HL-60/S4 treated with retinoic acid at 250 ng/mL for 4 days and 3 days (cell line): Measurements from ENCODE around the gene RBP7.
"Not testable (repeated sequence)": the region's sequence is repeated elsewhere in the genome, so short reads cannot be mapped to it uniquely, and the experiment has no call there.

Experiments
- in situ Hi-C: fragments of 300-500 bp; cut with MboI; formaldehyde crosslinking; loops from 2 replicates; pipeline ENCODE4 v1.7.0; 2022; ENCODE audit warnings: low sequenced_read_pairs

RBP7 gene

DNA sequence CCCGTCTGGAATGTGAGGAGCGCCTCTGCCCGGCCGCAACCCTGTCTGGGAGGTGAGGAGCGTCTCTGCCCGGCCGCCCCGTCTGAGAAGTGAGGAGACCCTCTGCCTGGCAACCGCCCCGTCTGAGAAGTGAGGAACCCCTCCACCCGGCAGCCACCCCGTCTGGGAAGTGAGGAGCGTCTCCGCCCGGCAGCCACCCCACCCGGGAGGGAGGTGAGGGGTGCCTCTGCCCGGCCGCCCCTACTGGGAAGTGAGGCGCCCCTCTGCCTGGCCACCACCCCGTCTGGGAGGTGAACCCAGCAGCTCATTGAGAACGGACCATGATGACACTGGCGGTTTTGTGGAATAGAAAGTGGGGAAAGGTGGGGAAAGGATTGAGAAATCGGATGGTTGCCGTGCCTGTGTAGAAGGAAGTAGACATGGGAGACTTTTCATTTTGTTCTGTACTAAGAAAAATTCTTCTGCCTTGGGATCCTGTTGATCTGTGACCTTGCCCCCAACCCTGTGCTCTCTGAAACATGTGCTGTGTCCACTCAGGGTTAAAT is 32.0 kb downstream of the RBP7 start:
- in situ Hi-C loops: not testable (repeated sequence)

DNA sequence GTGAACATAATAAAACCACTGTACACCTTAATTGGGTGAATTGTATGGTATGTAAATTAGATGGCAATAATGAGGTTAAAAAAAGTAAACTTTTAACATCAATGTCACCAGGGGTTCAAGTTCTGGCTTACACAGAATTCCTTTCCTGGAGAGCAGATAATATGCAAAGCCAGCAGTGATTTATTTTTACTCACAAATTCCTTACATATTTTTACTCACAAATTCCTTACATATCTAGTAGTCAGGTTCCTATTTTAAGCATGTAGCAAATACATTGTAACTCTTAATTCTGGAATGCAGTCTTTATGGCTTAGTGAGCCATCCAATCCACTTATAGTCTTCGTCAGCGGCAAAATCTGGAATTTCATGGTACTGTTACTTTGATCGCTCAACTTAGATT is 34.4 kb downstream of the RBP7 start:
- in situ Hi-C loops: no loop called here

GRCh38 chr1:10032590-10033358 is 35.7 kb downstream of the RBP7 start, which contains the start of gene UBE4B:
TSS of gene UBE4B (plus strand) at chr1:10032958. CDS start at chr1:10033671, 713 bp downstream.
- in situ Hi-C loops: no loop called here

DNA sequence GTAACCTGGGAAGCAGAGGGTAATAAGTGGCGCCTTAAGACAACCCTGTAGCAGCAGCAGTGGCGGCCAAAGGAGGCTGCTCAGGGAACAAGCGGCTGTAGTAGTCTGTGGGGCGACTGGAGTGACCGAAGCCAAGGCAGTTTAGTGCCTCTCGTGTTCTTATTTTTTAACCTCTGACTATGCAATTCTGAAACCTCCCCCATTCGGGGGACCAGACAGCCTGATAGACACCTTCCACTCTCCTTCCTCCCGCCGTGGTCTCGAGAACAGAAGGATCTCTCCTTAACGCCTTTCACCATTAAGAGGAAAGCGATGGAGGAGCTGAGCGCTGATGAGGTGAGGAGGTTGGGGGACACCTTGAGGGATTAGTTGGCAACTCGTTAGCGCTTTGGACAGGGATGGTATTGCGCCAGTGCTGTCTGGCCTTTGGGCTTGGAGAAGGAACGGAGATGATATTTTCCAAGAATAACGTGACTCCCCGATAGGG is 36.4 kb downstream of the RBP7 start:
- in situ Hi-C loops: no loop called here

DNA sequence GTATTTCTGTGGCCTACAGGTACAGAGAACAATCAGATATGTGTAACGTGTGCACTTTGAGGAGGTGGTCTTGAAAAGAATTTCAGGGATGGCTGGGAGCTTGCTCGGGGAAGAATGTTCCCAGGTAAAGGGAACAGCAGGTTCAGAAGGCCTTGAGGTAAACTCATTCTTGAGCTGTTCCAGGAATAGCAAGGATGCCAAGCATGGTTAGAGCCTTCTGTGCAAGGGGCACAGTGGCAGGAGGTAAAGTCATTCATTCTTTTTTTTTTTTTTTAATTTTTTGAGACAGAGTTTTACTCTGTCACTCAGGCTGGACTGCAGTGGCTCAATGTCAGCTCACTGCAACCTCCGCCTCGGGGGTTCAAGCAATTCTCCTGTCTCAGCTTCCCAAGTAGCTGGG is 45.7 kb downstream of the RBP7 start:
- in situ Hi-C loops: no loop called here

- in situ Hi-C loops: no loop called here
Observed at GRCh38 chr1:10045480-10046355, 48.7 kb downstream of the RBP7 start.

DNA sequence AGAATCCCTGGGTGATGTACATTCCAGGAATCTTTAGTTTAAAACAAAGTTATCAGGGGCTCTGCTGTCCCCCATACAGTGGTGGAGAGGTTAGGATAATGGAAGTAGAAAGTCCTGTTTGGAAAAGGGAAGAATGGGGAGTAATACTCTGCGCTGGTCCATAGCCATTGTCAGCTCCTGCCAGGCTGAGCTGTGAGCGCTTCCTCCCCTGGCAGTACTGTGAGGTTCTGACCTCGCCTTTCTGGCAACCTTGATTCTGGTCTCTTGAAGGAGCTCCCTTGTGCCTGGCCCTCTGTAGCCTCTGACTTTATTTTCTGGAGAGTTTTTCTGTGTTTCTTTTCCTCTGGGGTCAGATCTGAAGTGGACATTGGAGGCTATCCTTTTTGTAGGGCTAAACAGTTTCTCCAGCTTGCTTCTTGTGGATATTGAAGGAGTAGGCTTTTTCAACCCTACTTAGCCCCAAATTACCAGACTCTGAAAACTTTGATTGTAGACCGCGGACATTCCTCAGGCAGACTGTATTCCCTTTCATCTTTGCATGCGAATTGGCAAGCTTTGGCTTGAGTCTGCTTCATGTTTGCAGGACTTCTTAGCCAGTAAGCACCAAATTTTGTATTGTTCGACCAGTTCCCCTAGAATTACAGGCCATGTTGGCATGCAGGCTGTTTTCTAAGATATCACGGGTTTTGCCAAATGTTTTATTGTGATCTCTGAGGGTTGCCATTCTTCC is 49.5 kb downstream of the RBP7 start:
- in situ Hi-C loops: no loop called here

DNA sequence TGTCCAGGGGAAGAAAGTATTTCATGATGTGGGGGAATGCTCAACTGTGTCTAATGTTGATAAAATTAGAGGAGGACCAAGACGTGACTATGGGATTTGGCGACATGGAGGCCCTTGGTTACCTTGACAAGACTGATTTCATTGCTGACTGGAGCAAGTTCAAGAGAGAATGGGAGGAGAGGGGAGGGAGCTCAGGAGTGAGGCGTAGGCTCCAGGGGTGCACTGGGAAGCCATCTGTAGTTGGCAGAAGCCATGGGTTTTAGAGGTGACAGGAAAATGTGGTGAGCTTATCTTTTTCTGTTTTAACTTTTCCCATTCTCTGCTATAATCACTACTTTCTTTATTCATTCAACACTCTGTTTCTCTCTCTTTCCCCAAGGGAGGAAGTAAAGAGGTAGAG is 51.6 kb downstream of the RBP7 start:
- in situ Hi-C loops: no loop called here

- in situ Hi-C loops: no loop called here
Observed at GRCh38 chr1:10050611-10051010, 53.6 kb downstream of the RBP7 start.

DNA sequence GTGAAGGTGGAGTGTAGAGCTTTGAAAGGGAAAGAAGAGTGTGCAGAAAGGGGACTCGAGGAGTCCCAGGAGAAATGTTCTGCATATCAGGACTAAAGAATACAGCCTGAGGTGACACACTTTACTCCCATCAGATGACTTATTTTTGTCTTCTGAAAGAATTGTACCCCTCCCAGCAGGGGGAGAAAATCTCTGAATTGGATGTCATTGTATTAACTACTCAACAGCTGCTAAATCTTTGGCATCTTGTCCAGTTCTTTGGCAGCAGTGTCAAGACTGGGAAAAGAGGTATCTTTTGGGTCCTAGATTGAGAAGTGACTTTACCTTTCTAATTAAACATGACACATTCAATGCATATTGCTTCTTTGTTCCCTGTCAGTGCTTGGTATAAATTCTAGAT is 54.6 kb downstream of the RBP7 start:
- in situ Hi-C loops: no loop called here

GRCh38 chr1:10052347-10052746 is 55.3 kb downstream of the RBP7 start:
- in situ Hi-C loops: no loop called here

- in situ Hi-C loops: no loop called here
Observed at GRCh38 chr1:10054465-10054864, 57.4 kb downstream of the RBP7 start.

- in situ Hi-C loops: no loop called here
Observed at GRCh38 chr1:10056599-10056987, 59.6 kb downstream of the RBP7 start.

DNA sequence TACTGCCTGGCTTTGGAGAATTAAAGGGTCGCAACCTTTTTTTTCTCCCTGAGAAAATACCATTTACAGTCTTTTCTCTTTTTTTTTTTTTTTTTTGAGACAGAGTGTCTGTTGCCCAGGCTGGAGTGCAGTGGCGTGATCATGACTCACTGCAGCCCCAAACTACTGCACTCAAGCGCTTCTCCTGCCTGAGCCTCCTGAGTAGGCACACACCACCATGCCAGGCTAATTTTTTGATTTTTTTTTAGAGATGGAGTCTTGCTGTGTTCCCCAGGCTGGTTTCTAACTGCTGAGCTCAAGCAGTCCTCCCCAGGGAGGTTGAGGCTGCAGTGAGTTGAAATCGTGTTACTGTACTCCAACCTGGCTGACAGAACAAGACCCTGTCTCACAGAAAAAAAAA is 60.3 kb downstream of the RBP7 start:
- in situ Hi-C loops: no loop called here

DNA sequence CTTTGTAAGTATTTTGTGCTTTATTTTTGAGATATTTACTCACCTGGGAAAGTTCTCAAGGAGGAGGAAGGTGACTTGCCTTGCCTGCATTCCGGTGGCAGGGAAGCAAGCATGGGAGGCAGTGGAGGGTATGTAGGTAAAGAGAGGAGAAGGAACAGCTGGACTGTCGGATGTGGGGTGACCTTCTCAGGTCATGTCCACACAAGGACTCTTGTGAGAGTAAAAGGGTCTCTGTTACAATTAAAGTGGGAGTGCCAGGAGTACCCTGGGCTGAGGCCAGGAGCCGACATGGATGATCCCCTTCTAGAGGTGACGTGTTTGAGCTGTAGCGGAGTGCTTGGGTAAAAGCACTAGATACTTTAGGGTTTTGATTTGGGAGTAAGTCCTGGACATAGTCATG is 60.8 kb downstream of the RBP7 start:
- in situ Hi-C loops: no loop called here

GRCh38 chr1:10059342-10059718 is 62.3 kb downstream of the RBP7 start:
- in situ Hi-C loops: no loop called here

- in situ Hi-C loops: no loop called here
Observed at GRCh38 chr1:10060311-10061100, 63.5 kb downstream of the RBP7 start.

DNA sequence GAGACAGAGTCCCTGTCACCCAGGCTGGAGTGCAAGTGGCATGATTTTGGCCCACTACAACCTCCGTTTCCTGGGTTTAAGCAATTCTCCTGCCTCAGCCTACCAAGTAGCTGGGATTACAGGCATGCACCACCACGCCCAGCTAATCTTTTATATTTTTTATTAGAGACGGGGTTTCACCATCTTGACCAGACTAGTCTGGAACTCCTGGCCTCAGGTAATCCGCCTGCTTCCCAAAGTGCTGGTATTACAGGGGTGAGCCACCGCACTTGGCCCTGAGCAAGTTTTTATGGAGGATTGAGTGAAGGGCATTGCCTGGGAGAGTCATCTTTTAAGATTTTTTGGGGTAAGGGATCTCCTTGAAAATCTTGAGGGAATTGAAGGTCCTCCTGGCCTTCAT is 64.2 kb downstream of the RBP7 start:
- in situ Hi-C loops: no loop called here

DNA sequence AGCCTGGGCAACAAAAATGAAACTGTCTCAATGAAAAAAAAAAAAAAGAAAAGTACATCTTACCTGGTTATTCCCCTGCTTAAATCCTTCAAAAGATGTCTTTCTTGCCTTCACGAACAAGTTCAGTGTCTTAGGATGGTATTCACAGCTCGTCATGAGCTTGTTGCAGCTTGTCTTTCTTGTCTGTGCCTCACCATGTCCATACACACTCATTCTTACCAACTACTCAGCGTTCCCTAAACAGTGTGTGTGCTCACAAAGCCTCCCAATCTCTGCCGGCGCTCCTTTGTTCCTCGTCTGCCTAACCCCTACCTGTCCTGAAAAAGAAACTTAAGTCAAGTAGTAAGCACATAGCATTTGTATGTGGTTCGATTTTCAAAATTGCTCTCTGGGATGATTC is 66.8 kb downstream of the RBP7 start:
- in situ Hi-C loops: no loop called here
